GM12878 (cell line): ENCODE measurements around the gene TESMIN.

ENCODE experiments used
- CHD4 ChIP-seq: fragments of 200-600 bp; sonication (generic); IDR thresholded peaks from 2 replicates; pipeline ENCODE4 v1.6.1; 2016; ENCODE audit warnings: mild to moderate bottlenecking
- CREM ChIP-seq: IDR thresholded peaks from 2 replicates; pipeline ENCODE4 v1.6.1; 2014; ENCODE audit warnings: antibody characterized with exemption, low read depth
- PAX5 ChIP-seq: IDR thresholded peaks from 2 replicates; pipeline ENCODE4 v1.6.1; 2011; ENCODE audit warnings: low read depth, low read length, borderline replicate concordance
- RAD51 ChIP-seq: fragments of 450-650 bp; IDR thresholded peaks from 2 replicates; pipeline ENCODE4 v1.6.1; 2016; ENCODE audit warnings: moderate library complexity, mild to moderate bottlenecking, inconsistent platforms
- RUNX3 ChIP-seq: IDR thresholded peaks from 2 replicates; pipeline ENCODE4 v1.6.1; 2012; ENCODE audit warnings: low read length, inconsistent platforms
- TF ChIP-seq, protein P1 (sequence below), 3 experiments: IDR thresholded peaks in 2 of 3; conservative IDR thresholded peaks in 1 of 3; 2 replicates each; pipeline ENCODE4 v1.5.1; 2011; ENCODE audit warnings: low read depth in 3 of 3, low read length in 3 of 3, mild to moderate bottlenecking in 3 of 3, control low read depth in 2 of 3, moderate library complexity in 2 of 3, inconsistent platforms in 1 of 3, mixed read lengths in 1 of 3; ENCODE audit not compliant: control insufficient read depth in 2 of 3, insufficient read depth in 1 of 3; ENCODE audit errors: extremely low read depth in 1 of 3

GRCh38 chr11:68698993-68699392 lies 52.3 kb downstream of the TESMIN start:
- TF ChIP-seq, protein P1, sequence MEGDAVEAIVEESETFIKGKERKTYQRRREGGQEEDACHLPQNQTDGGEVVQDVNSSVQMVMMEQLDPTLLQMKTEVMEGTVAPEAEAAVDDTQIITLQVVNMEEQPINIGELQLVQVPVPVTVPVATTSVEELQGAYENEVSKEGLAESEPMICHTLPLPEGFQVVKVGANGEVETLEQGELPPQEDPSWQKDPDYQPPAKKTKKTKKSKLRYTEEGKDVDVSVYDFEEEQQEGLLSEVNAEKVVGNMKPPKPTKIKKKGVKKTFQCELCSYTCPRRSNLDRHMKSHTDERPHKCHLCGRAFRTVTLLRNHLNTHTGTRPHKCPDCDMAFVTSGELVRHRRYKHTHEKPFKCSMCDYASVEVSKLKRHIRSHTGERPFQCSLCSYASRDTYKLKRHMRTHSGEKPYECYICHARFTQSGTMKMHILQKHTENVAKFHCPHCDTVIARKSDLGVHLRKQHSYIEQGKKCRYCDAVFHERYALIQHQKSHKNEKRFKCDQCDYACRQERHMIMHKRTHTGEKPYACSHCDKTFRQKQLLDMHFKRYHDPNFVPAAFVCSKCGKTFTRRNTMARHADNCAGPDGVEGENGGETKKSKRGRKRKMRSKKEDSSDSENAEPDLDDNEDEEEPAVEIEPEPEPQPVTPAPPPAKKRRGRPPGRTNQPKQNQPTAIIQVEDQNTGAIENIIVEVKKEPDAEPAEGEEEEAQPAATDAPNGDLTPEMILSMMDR (IDR thresholded peaks at IDR 0.05 in 2 of 3, conservative IDR thresholded peaks at IDR 0.05 in 1 of 3; ENCODE audit: control insufficient read depth in 2 of 3, extremely low read depth in 1 of 3, insufficient read depth in 1 of 3, low read depth in 3 of 3, low read length in 3 of 3): no peak
- TF ChIP-seq PAX5: no peak
- no peak for TF ChIP-seq RAD51
- TF ChIP-seq CHD4: no peak
- TF ChIP-seq RUNX3: no peak
- TF ChIP-seq CREM: no peak
